ENCODE data around the gene FBXO34. TPM values are rescaled to one million over a fixed set of nuclear protein-coding genes. Genes with fewer than 3 reads are reported as not detected.

Gene FBXO34
- total RNA-seq, 2 experiments from 2014 or later: 28.3 to 29.7 TPM

GRCh38 chr14:55265197-55265596 lies 6.0 kb upstream of the FBXO34 start:
- DNase-seq (peak in 2 of 14 experiments; percentile 53 to 66), ATAC-seq (ENCODE audit: poor library complexity) (peak; percentile 34)
- Mint-ChIP-seq H3K27ac (no peak overlapping the region), H3K9me3 (no peaks in the 10 kb centered on the region), H3K4me3 (no peak overlapping the region), H3K27me3 (no peaks in the 10 kb centered on the region), H3K36me3 (ENCODE audit: low read depth) (no peaks in the 10 kb centered on the region), H3K4me1 (ENCODE audit: low read depth) (peaks cover under 1% of the 10 kb centered on the region)
- Histone ChIP-seq H3K9me3 (ENCODE audit: control insufficient read depth in 1 of 2, insufficient read depth in 1 of 2, low read length in 2 of 2) (no peaks in the 10 kb centered on the region), H3K27me3 (ENCODE audit: control insufficient read depth in 1 of 2, insufficient read depth in 2 of 2, low read length in 2 of 2) (no peaks in the 10 kb centered on the region), H3K27ac (ENCODE audit: low read depth in 1 of 2, low read length in 2 of 2) (no peak overlapping the region), H3K4me3 (ENCODE audit: low read length) (no peak overlapping the region), H3K4me1 (ENCODE audit: insufficient read depth, low read length) (no peaks in the 10 kb centered on the region), H3K36me3 (ENCODE audit: insufficient read depth, low read length) (no peaks in the 10 kb centered on the region)
- intact Hi-C loops (cut with DNase I, micrococcal nuclease): loop anchor here in 1 of 2 experiments (5.0 to 10.0 kb wide), 3 partner anchors 68 to 850 kb away; partner anchors contain the start of genes MAPK1IP1L and PELI2
- TF ChIP-seq, protein P1, sequence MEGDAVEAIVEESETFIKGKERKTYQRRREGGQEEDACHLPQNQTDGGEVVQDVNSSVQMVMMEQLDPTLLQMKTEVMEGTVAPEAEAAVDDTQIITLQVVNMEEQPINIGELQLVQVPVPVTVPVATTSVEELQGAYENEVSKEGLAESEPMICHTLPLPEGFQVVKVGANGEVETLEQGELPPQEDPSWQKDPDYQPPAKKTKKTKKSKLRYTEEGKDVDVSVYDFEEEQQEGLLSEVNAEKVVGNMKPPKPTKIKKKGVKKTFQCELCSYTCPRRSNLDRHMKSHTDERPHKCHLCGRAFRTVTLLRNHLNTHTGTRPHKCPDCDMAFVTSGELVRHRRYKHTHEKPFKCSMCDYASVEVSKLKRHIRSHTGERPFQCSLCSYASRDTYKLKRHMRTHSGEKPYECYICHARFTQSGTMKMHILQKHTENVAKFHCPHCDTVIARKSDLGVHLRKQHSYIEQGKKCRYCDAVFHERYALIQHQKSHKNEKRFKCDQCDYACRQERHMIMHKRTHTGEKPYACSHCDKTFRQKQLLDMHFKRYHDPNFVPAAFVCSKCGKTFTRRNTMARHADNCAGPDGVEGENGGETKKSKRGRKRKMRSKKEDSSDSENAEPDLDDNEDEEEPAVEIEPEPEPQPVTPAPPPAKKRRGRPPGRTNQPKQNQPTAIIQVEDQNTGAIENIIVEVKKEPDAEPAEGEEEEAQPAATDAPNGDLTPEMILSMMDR (IDR thresholded peaks at IDR 0.05): no peak
- POLR2A ChIA-PET: no interaction called here
- CTCF ChIA-PET: interaction anchor here (0.5 kb wide), 1 partner anchor 61 kb away, joined by 3 read pairs; no protein-coding TSS in a partner anchor

- ChIA-PET POLR2A (no interaction called here), CTCF (no interaction called here)
- H3K4me1 Mint-ChIP-seq (ENCODE audit: low read depth): peaks cover 19% of the 10 kb centered on the region
- peaks cover 5% of the 10 kb centered on the region for H3K36me3 Mint-ChIP-seq (ENCODE audit: low read depth)
- no peak overlapping the region for H3K4me3 Mint-ChIP-seq
- Histone ChIP-seq H3K27ac (ENCODE audit: low read depth in 1 of 2, low read length in 2 of 2) (no peak overlapping the region), H3K9me3 (ENCODE audit: control insufficient read depth in 1 of 2, insufficient read depth in 1 of 2, low read length in 2 of 2) (no peaks in the 10 kb centered on the region), H3K27me3 (ENCODE audit: control insufficient read depth in 1 of 2, insufficient read depth in 2 of 2, low read length in 2 of 2) (no peaks in the 10 kb centered on the region), H3K4me1 (ENCODE audit: insufficient read depth, low read length) (peaks cover 3% of the 10 kb centered on the region), H3K36me3 (ENCODE audit: insufficient read depth, low read length) (no peaks in the 10 kb centered on the region), H3K4me3 (ENCODE audit: low read length) (no peak overlapping the region)
- TF ChIP-seq, protein P1 (IDR thresholded peaks at IDR 0.05): no peak
- no peak overlapping the region for H3K27ac Mint-ChIP-seq
- ATAC-seq (ENCODE audit: poor library complexity) (no peak), DNase-seq (no peak)
- H3K9me3 Mint-ChIP-seq: no peaks in the 10 kb centered on the region
- intact Hi-C loops (cut with DNase I, micrococcal nuclease): loop anchor here in 1 of 2 experiments (5.0 to 10.0 kb wide), 3 partner anchors 71 to 847 kb away; partner anchors contain the start of genes MAPK1IP1L and PELI2
- no peaks in the 10 kb centered on the region for H3K27me3 Mint-ChIP-seq
Measured at GRCh38 chr14:55267820-55268219, 3.4 kb upstream of the FBXO34 start.

DNA sequence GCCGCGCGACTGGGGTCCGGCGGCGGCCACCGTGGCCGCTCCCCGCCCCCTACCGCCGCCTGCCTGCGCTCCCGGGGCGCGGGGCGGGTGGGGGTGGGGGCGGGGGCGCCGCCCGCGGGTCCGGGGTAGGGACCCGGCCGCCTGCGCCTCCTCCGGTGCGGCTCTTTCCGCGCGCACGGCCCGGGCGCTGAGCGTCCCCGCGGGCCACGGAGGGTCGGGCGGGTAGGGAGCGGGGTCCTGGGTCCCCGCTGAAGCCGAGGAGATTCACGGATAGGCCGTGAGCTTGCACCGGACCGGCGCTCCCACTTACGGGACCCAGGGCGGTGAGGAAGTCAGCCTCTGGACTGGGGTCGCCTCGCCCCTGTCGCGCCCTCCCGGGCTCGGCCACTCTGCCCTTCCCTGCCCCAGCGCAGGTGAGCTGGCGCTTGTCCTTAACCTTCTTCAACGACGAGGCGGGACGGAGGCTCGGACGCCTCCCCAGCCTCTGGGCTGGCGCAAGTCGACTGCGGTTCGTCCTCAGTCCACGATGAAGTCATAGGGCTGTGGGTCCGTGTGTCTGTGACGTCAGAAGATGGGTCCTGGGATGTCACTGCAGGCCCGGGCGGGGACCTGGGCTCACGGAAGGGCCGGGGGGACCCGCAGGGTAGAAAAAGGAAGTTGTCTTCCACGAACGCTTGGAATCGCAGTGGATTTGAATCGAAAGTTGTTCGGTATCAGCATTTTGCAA lies 514 bp downstream of the FBXO34 start:
- Mint-ChIP-seq H3K9me3 (no peaks in the 10 kb centered on the region), H3K27me3 (no peaks in the 10 kb centered on the region), H3K36me3 (ENCODE audit: low read depth) (peaks cover 5% of the 10 kb centered on the region), H3K4me3 (peak overlapping the region; percentile 96), H3K27ac (peak overlapping the region; percentile 94), H3K4me1 (ENCODE audit: low read depth) (peaks cover 54% of the 10 kb centered on the region)
- Histone ChIP-seq H3K4me1 (ENCODE audit: insufficient read depth, low read length) (peaks cover 9% of the 10 kb centered on the region), H3K36me3 (ENCODE audit: insufficient read depth, low read length) (no peaks in the 10 kb centered on the region), H3K9me3 (ENCODE audit: control insufficient read depth in 1 of 2, insufficient read depth in 1 of 2, low read length in 2 of 2) (no peaks in the 10 kb centered on the region), H3K27me3 (ENCODE audit: control insufficient read depth in 1 of 2, insufficient read depth in 2 of 2, low read length in 2 of 2) (no peaks in the 10 kb centered on the region), H3K4me3 (ENCODE audit: low read length) (peak overlapping the region; percentile 98), H3K27ac (ENCODE audit: low read depth in 1 of 2, low read length in 2 of 2) (peak overlapping the region; percentile 55 to 61)
- POLR2A ChIA-PET: interaction anchor here (0.9 to 3.9 kb wide), 10 partner anchors 23 to 378 kb away, joined by 3 to 42 read pairs (median 4); partner anchors contain the start of gene MAPK1IP1L
- DNase-seq: peak; percentile 5 to 88 (median 36)
- TF ChIP-seq, protein P1 (IDR thresholded peaks at IDR 0.05): no peak
- intact Hi-C loops (cut with DNase I, micrococcal nuclease): loop anchor here (1.0 to 5.0 kb wide), 8 partner anchors 65 to 874 kb away; partner anchors contain the start of genes CDKN3 (in 1 of the 2), CGRRF1 (in 1 of the 2) and KTN1 (in 1 of the 2)
- ATAC-seq (ENCODE audit: poor library complexity): peak; percentile 36
- CTCF ChIA-PET: interaction anchor here (0.6 to 3.5 kb wide), 9 partner anchors 26 to 220 kb away, joined by 3 to 49 read pairs (median 4); no protein-coding TSS in a partner anchor

All from CD4-positive, alpha-beta T cell (primary cell).